ENCODE data around the gene LPAR3. TPM values are rescaled to one million over a fixed set of nuclear protein-coding genes. Genes with fewer than 3 reads are reported as not detected.

LPAR3 gene
- polyA plus RNA-seq, 3 donors = not detected

DNA sequence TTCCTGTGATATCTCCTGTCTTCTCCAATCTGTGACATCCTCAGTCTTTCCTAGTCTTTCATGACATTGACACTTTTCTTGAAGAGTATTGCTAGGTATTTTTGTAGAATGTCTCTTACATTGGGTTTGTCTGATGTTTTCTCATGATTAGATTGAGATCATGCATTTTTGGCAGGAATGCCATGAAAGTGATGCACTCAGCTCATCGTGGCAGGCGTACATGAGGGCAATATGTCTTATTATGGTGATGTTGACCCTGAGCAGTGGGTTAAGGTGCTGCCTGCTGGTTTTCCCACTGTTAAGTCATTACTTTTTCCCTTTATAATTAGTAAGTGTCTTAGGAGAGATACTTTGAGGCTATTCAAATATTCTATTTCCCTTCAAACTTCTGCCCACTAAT, 122.5 kb downstream of the LPAR3 start:
- Histone ChIP-seq H3K27me3 (ENCODE audit: control insufficient read depth in 2 of 2, insufficient read depth in 2 of 2, low read length in 2 of 2) (no peaks in the 10 kb centered on the region), H4K20me1 (ENCODE audit: insufficient read depth, low read length) (no peaks in the 10 kb centered on the region), H3K4me2 (replicated peaks; ENCODE audit: extremely low read depth, low read length, poor library complexity, severe bottlenecking) (no peak overlapping the region), H3K27ac (ENCODE audit: low read depth in 1 of 2, low read length in 2 of 2) (no peak overlapping the region), H3K9ac (ENCODE audit: insufficient read depth, low read length, poor library complexity, severe bottlenecking) (no peak overlapping the region), H2AFZ (ENCODE audit: insufficient read depth, low read depth, low read length, poor library complexity, severe bottlenecking) (no peak overlapping the region), H3K4me3 (replicated peaks in 1 of 3; ENCODE audit: low read depth in 2 of 3, low read length in 3 of 3) (no peak overlapping the region), H3K36me3 (replicated peaks in 1 of 2; ENCODE audit: control insufficient read depth in 1 of 2, insufficient read depth in 2 of 2, low read length in 2 of 2) (no peaks in the 10 kb centered on the region), H3K9me3 (replicated peaks in 1 of 2; ENCODE audit: control insufficient read depth in 1 of 2, insufficient read depth in 1 of 2, low read length in 2 of 2) (no peaks in the 10 kb centered on the region), H3K4me1 (ENCODE audit: control insufficient read depth in 1 of 2, insufficient read depth in 2 of 2, low read length in 2 of 2) (no peaks in the 10 kb centered on the region), H3K79me2 (ENCODE audit: insufficient read depth, low read length) (no peaks in the 10 kb centered on the region)
- intact Hi-C loops (cut with micrococcal nuclease) = loop anchor here in 1 of 2 donors (5.0 to 10.0 kb wide), 2 partner anchors 172 to 866 kb away; no protein-coding TSS in a partner anchor
- Mint-ChIP-seq H3K4me1 (no peaks in the 10 kb centered on the region), H3K36me3 (no peaks in the 10 kb centered on the region), H3K9me3 (no peaks in the 10 kb centered on the region), H3K27ac (no peak overlapping the region), H3K4me3 (no peak overlapping the region), H3K27me3 (ENCODE audit: low read depth in 3 of 3) (peaks cover 2 to 4% (median 4%) of the 10 kb centered on the region in 3 donors)
- no peak for DNase-seq
- TF ChIP-seq, protein P1, sequence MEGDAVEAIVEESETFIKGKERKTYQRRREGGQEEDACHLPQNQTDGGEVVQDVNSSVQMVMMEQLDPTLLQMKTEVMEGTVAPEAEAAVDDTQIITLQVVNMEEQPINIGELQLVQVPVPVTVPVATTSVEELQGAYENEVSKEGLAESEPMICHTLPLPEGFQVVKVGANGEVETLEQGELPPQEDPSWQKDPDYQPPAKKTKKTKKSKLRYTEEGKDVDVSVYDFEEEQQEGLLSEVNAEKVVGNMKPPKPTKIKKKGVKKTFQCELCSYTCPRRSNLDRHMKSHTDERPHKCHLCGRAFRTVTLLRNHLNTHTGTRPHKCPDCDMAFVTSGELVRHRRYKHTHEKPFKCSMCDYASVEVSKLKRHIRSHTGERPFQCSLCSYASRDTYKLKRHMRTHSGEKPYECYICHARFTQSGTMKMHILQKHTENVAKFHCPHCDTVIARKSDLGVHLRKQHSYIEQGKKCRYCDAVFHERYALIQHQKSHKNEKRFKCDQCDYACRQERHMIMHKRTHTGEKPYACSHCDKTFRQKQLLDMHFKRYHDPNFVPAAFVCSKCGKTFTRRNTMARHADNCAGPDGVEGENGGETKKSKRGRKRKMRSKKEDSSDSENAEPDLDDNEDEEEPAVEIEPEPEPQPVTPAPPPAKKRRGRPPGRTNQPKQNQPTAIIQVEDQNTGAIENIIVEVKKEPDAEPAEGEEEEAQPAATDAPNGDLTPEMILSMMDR (IDR thresholded peaks at IDR 0.05) = no peak
- WGBS (ENCODE audit: insufficient coverage) = no CpG with 5 or more reads among the region's 2 CpGs

DNA sequence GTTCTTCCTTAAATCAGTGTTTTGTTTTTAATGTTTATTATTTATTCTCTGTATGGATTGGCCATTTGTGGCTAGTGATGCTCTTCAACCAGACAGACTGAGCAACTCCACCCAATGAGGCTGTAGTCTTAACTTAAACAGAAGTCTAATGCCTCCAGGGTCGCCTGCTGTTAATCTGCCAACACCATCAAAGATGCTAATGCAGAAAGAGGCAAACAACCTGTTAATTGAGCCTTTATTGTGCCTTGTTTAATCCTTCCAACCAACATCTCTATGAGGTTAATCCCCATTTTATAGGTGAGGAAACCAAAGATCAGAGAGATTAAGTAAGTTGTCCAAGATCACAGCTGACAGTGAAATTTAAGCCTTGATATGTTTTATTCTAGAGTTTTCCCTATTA, 123.4 kb downstream of the LPAR3 start:
- H3K9me3 Mint-ChIP-seq = no peaks in the 10 kb centered on the region
- Histone ChIP-seq H3K27ac (ENCODE audit: low read depth in 1 of 2, low read length in 2 of 2) (no peak overlapping the region), H3K4me2 (replicated peaks; ENCODE audit: extremely low read depth, low read length, poor library complexity, severe bottlenecking) (no peak overlapping the region), H3K27me3 (ENCODE audit: control insufficient read depth in 2 of 2, insufficient read depth in 2 of 2, low read length in 2 of 2) (no peaks in the 10 kb centered on the region), H3K36me3 (replicated peaks in 1 of 2; ENCODE audit: control insufficient read depth in 1 of 2, insufficient read depth in 2 of 2, low read length in 2 of 2) (no peaks in the 10 kb centered on the region), H3K79me2 (ENCODE audit: insufficient read depth, low read length) (no peaks in the 10 kb centered on the region), H3K4me3 (replicated peaks in 1 of 3; ENCODE audit: low read depth in 2 of 3, low read length in 3 of 3) (no peak overlapping the region), H3K9me3 (replicated peaks in 1 of 2; ENCODE audit: control insufficient read depth in 1 of 2, insufficient read depth in 1 of 2, low read length in 2 of 2) (no peaks in the 10 kb centered on the region), H4K20me1 (ENCODE audit: insufficient read depth, low read length) (no peaks in the 10 kb centered on the region), H3K4me1 (ENCODE audit: control insufficient read depth in 1 of 2, insufficient read depth in 2 of 2, low read length in 2 of 2) (no peaks in the 10 kb centered on the region), H2AFZ (ENCODE audit: insufficient read depth, low read depth, low read length, poor library complexity, severe bottlenecking) (no peak overlapping the region), H3K9ac (ENCODE audit: insufficient read depth, low read length, poor library complexity, severe bottlenecking) (no peak overlapping the region)
- no peak for DNase-seq
- TF ChIP-seq, protein P1 (IDR thresholded peaks at IDR 0.05) = no peak
- H3K4me1 Mint-ChIP-seq = no peaks in the 10 kb centered on the region
- no peak overlapping the region for H3K27ac Mint-ChIP-seq
- peaks cover 2 to 4% (median 4%) of the 10 kb centered on the region in 3 donors for H3K27me3 Mint-ChIP-seq (ENCODE audit: low read depth in 3 of 3)
- 80% methylated on average over 1 of the region's 1 CpG for WGBS (ENCODE audit: insufficient coverage)
- H3K4me3 Mint-ChIP-seq = no peak overlapping the region
- no peaks in the 10 kb centered on the region for H3K36me3 Mint-ChIP-seq
- intact Hi-C loops (cut with micrococcal nuclease) = loop anchor here in 1 of 2 donors (5.0 to 10.0 kb wide), 3 partner anchors 173 to 865 kb away; partner anchors contain the start of gene PRKACB

Measured in CD14-positive monocyte (primary cell).